Transverse colon (tissue), 4 donors: ENCODE measurements around the gene DLL1.

ENCODE experiments used
- EP300 ChIP-seq: sonication (generic); formaldehyde crosslinking; IDR thresholded peaks from one replicate; pipeline ENCODE4 v1.6.1; 2017; ENCODE audit warnings: antibody characterized with exemption, low read depth
- POLR2A ChIP-seq: fragments of 450-650 bp; IDR thresholded peaks from one replicate; pipeline ENCODE4 v1.6.1; 2016; ENCODE audit warnings: antibody characterized with exemption, mild to moderate bottlenecking, moderate library complexity
- POLR2AphosphoS5 ChIP-seq, 3 donors: sonication (generic); formaldehyde crosslinking; IDR thresholded peaks; one replicate each; pipeline ENCODE4 v1.6.1; 2016; ENCODE audit warnings: antibody characterized with exemption in 3 of 3
- TF ChIP-seq, protein P1 (sequence below), 5 experiments: fragments of 200-600 bp in 3 of 5; fragments of 450-650 bp in 2 of 5; sonication (generic) in 3 of 5; IDR thresholded peaks; 1 replicate in 2 of 5; 2 replicates in 3 of 5; pipeline ENCODE4 v1.5.1; 2016 to 2017; ENCODE audit warnings: antibody characterized with exemption in 5 of 5, inconsistent platforms in 3 of 5, mild to moderate bottlenecking in 2 of 5, moderate library complexity in 1 of 5

DNA sequence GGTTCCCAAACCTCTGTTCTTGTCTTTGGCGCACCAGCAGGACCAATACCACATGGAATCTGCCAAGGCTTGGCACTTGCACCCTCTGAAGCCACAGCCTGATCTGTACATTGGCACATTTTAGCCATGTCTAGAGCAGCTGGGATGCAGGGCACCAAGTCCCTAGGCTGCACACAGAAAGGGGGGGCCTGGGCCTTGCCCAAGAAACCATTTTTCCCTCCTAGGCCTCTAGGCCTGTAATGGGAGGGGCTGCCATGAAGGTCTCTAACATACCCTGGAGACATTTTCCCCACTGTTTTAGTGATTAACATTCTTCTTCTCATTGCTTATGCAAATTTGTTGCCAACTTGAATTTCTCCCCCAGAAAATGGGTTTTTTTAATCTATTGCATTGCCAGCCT lies 10.3 kb upstream of the DLL1 start:
- TF ChIP-seq, protein P1, sequence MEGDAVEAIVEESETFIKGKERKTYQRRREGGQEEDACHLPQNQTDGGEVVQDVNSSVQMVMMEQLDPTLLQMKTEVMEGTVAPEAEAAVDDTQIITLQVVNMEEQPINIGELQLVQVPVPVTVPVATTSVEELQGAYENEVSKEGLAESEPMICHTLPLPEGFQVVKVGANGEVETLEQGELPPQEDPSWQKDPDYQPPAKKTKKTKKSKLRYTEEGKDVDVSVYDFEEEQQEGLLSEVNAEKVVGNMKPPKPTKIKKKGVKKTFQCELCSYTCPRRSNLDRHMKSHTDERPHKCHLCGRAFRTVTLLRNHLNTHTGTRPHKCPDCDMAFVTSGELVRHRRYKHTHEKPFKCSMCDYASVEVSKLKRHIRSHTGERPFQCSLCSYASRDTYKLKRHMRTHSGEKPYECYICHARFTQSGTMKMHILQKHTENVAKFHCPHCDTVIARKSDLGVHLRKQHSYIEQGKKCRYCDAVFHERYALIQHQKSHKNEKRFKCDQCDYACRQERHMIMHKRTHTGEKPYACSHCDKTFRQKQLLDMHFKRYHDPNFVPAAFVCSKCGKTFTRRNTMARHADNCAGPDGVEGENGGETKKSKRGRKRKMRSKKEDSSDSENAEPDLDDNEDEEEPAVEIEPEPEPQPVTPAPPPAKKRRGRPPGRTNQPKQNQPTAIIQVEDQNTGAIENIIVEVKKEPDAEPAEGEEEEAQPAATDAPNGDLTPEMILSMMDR (IDR thresholded peaks at IDR 0.05) = no peak
- no peak for TF ChIP-seq POLR2A
- no peak for TF ChIP-seq POLR2AphosphoS5 (IDR thresholded peaks at IDR 0.05)
- TF ChIP-seq EP300 = no peak
